A549 (cell line): ENCODE results near the gene SEC31B. TPM values are rescaled to one million over a fixed set of nuclear protein-coding genes. Genes with fewer than 3 reads are reported as not detected.

Experiments
- ATAC-seq, 2 experiments: fragments of 200-7000 bp in 1 of 2; fragments of >200 bp in 1 of 2; cut with Nextera tagmentation in 1 of 2; cut with Tn5 transposase in 1 of 2; 3 replicates each; pipeline versions ENCODE4 v1.8.0 to v1.9.1; 2018 to 2020; ENCODE audit warnings: mild to moderate bottlenecking in 1 of 2, moderate library complexity in 1 of 2
- CTCF ChIA-PET: fragments of 300-600 bp; sonication (Branson Sonifier 250); formaldehyde crosslinking; extraction: SDS; loops from one replicate; lab custom pipeline; 2021; ENCODE audit warnings: antibody characterized with exemption, inconsistent platforms; lab: Yijun Ruan, JAX
- POLR2A ChIA-PET: fragments of 350-600 bp; formaldehyde crosslinking; extraction: SDS; loops from one replicate; lab custom pipeline; 2021; ENCODE audit warnings: antibody characterized with exemption, inconsistent platforms; lab: Yijun Ruan, JAX
- DNase-seq, 2 experiments: peaks; one replicate each; pipeline versions ENCODE4 v3.0.0 to v3.0.0-alpha.2; 2011 to 2016; ENCODE audit warnings: low read depth in 1 of 2, low spot score in 1 of 2
- FAIRE-seq: peaks from 2 replicates; lab custom pipeline; 2011; peaks lifted over from hg19 to GRCh38; lab: Jason Lieb, UNC
- H3K27ac ChIP-seq, 2 experiments: fragments of >200 bp; sonication (Bioruptor Twin); formaldehyde crosslinking; 3 replicates each; pipeline ENCODE4 v1.5.1; 2016 to 2017
- H3K4me1 ChIP-seq: fragments of >200 bp; sonication (Bioruptor Twin); formaldehyde crosslinking; 3 replicates; pipeline ENCODE4 v1.6.1; 2016
- H3K4me2 ChIP-seq: fragments of >200 bp; sonication (Bioruptor Twin); formaldehyde crosslinking; 3 replicates; pipeline ENCODE4 v1.6.1; 2016
- H3K4me3 ChIP-seq: fragments of >200 bp; sonication (Bioruptor Twin); formaldehyde crosslinking; 3 replicates; pipeline ENCODE4 v1.5.1; 2016
- H3K9me3 ChIP-seq: fragments of >200 bp; sonication (Bioruptor Twin); formaldehyde crosslinking; 3 replicates; pipeline ENCODE4 v1.6.1; 2016
- BHLHE40 ChIP-seq: IDR thresholded peaks from 2 replicates; pipeline ENCODE4 v1.6.1; 2012; ENCODE audit warnings: low read depth, low read length, inconsistent platforms
- CBX8 ChIP-seq: fragments of 200-600 bp; sonication (generic); IDR thresholded peaks from 2 replicates; pipeline ENCODE4 v1.6.1; 2016
- CHD2 ChIP-seq: fragments of 150-350 bp; IDR thresholded peaks from 2 replicates; pipeline ENCODE4 v1.6.1; 2014; ENCODE audit warnings: low read length; ENCODE audit not compliant: partially characterized antibody
- CTCF ChIP-seq: fragments of >200 bp; sonication (Bioruptor Twin); formaldehyde crosslinking; IDR thresholded peaks from 3 replicates; pipeline ENCODE4 v1.5.1; 2016
- HDAC2 ChIP-seq: fragments of 200-600 bp; sonication (generic); IDR thresholded peaks from 2 replicates; pipeline ENCODE4 v1.6.1; 2016
- HEYL ChIP-seq: fragments of 250-450 bp; sonication (Bioruptor Pico); IDR thresholded peaks from 2 replicates; pipeline ENCODE4 v1.8.0; 2021; ENCODE audit warnings: mild to moderate bottlenecking, moderate library complexity
- HOXB13 ChIP-seq: fragments of 250-450 bp; sonication (Bioruptor Pico); IDR thresholded peaks from 2 replicates; pipeline ENCODE4 v1.5.0; 2020; ENCODE audit warnings: low read depth, mild to moderate bottlenecking, moderate library complexity
- HOXB5 ChIP-seq: fragments of 250-450 bp; sonication (Bioruptor Pico); IDR thresholded peaks from 2 replicates; pipeline ENCODE4 v1.5.0; 2020; ENCODE audit warnings: mild to moderate bottlenecking, moderate library complexity
- JUN ChIP-seq, 2 experiments: fragments of >200 bp; sonication (Bioruptor Twin); formaldehyde crosslinking; IDR thresholded peaks; 2 replicates in 1 of 2; 3 replicates in 1 of 2; pipeline ENCODE4 v1.6.1; 2016 to 2017
- JUNB ChIP-seq: fragments of >200 bp; sonication (Bioruptor Twin); formaldehyde crosslinking; IDR thresholded peaks from 2 replicates; pipeline ENCODE4 v1.6.1; 2016
- KDM1A ChIP-seq: fragments of 200-600 bp; sonication (generic); IDR thresholded peaks from 2 replicates; pipeline ENCODE4 v1.6.1; 2016; ENCODE audit warnings: low read depth, mild to moderate bottlenecking
- MAFK ChIP-seq: fragments of 450-650 bp; IDR thresholded peaks from 2 replicates; pipeline ENCODE4 v1.6.1; 2014; ENCODE audit not compliant: partially characterized antibody
- MAZ ChIP-seq: fragments of 150-350 bp; IDR thresholded peaks from 2 replicates; pipeline ENCODE4 v1.6.1; 2014; ENCODE audit warnings: antibody characterized with exemption, low read depth, low read length, borderline replicate concordance
- MYC ChIP-seq: IDR thresholded peaks from 2 replicates; pipeline ENCODE4 v1.6.1; 2012; ENCODE audit warnings: mild to moderate bottlenecking, inconsistent platforms, low read length, improper control_type of control experiment, borderline replicate concordance
- NPAS2 ChIP-seq: fragments of 250-450 bp; sonication (Bioruptor Pico); IDR thresholded peaks from 2 replicates; pipeline ENCODE4 v1.8.0; 2022; ENCODE audit warnings: mild to moderate bottlenecking, moderate library complexity, borderline replicate concordance
- NR3C1 ChIP-seq: fragments of >200 bp; sonication (Bioruptor Twin); formaldehyde crosslinking; IDR thresholded peaks from 3 replicates; pipeline ENCODE4 v1.6.1; 2017
- PHF8 ChIP-seq: fragments of 200-600 bp; sonication (generic); IDR thresholded peaks from 2 replicates; pipeline ENCODE4 v1.6.1; 2016; ENCODE audit warnings: low read depth, mild to moderate bottlenecking, antibody characterized with exemption, moderate library complexity, borderline replicate concordance
- RARB ChIP-seq: fragments of 250-450 bp; sonication (Bioruptor Pico); IDR thresholded peaks from 2 replicates; pipeline ENCODE4 v1.8.0; 2021; ENCODE audit warnings: mild to moderate bottlenecking, moderate library complexity
- RCOR1 ChIP-seq: fragments of 150-350 bp; IDR thresholded peaks from 2 replicates; pipeline ENCODE4 v1.6.1; 2014; ENCODE audit warnings: antibody characterized with exemption, low read length, low read depth
- RNF2 ChIP-seq: fragments of 200-600 bp; sonication (generic); IDR thresholded peaks from 2 replicates; pipeline ENCODE4 v1.6.1; 2016; ENCODE audit warnings: low read depth, mild to moderate bottlenecking, antibody characterized with exemption, moderate library complexity, borderline replicate concordance
- USF2 ChIP-seq: fragments of 450-650 bp; IDR thresholded peaks from 2 replicates; pipeline ENCODE4 v1.6.1; 2014; ENCODE audit warnings: antibody characterized with exemption
- WGBS: methylation state at CpG from one replicate; pipeline ENCODE4 v1.1.6; 2017; ENCODE audit errors: missing lambda C conversion rate; 5-methylcytosine and 5-hydroxymethylcytosine counted together
- polyA plus RNA-seq, 4 experiments: library from polyadenylated mRNA; depleted of rRNA in 3 of 4; stranded (reverse); fragments of >200 nt; fragmentation: RNase III in 1 of 4; extraction: RNeasy Plus Mini Kit Qiagen cat#74134 plus additional on column Dnase treatment in 1 of 4; gene quantifications; 2 replicates in 3 of 4; 3 replicates in 1 of 4; pipeline ENCODE4 v1.2.3, GENCODE V29; 2011 to 2017
- TF ChIP-seq, protein P1 (sequence below): fragments of >200 bp; sonication (Bioruptor Twin); formaldehyde crosslinking; IDR thresholded peaks from 3 replicates; pipeline ENCODE4 v1.6.1; 2016

Gene SEC31B
- polyA plus RNA-seq, 2 of the 4 experiments (the other 2 are of a cell fraction): 6.2 to 7.1 TPM

- TF ChIP-seq CTCF (peak; percentile 98), NR3C1 (no peak), HOXB13 (0 out of 2 replicates have a peak, but pooled peaks have one; percentile 53), PHF8 (no peak), USF2 (peak; percentile 48)
Measured at GRCh38 chr10:100562008-100562672, 42.5 kb upstream of the SEC31B start (continued).

- 69% methylated on average over 2 of the region's 2 CpGs for WGBS
- peaks cover 7% of the 10 kb centered on the region; the same call in 2 of the 3 replicates for H3K4me1 ChIP-seq
- ChIA-PET CTCF (interaction anchor here (0.6 to 13.5 kb wide), 24 partner anchors 9 to 454 kb away, joined by 3 to 289 read pairs (median 3); partner anchors contain the start of genes HIF1AN and PAX2), POLR2A (interaction anchor here (0.8 kb wide), 1 partner anchor 11 kb away, joined by 4 read pairs; no protein-coding TSS in a partner anchor)
- no peak overlapping the region for H3K4me2 ChIP-seq
- no peak overlapping the region for H3K27ac ChIP-seq
- no peak for TF ChIP-seq HDAC2
- TF ChIP-seq CBX8: no peak
- no peak for TF ChIP-seq NR3C1
- TF ChIP-seq MAZ: no peak
- no peak for TF ChIP-seq RARB (CRISPR knock-in tag)
- no peak for TF ChIP-seq MYC
- TF ChIP-seq CHD2: no peak
- TF ChIP-seq RCOR1: no peak
- TF ChIP-seq JUN (IDR thresholded peaks at IDR 0.05): no peak
- no peak for TF ChIP-seq KDM1A
- no peak for TF ChIP-seq MAFK
- no peak for TF ChIP-seq NPAS2 (CRISPR knock-in tag)
- TF ChIP-seq CTCF: no peak
- no peak for TF ChIP-seq HEYL
- TF ChIP-seq, protein P1, sequence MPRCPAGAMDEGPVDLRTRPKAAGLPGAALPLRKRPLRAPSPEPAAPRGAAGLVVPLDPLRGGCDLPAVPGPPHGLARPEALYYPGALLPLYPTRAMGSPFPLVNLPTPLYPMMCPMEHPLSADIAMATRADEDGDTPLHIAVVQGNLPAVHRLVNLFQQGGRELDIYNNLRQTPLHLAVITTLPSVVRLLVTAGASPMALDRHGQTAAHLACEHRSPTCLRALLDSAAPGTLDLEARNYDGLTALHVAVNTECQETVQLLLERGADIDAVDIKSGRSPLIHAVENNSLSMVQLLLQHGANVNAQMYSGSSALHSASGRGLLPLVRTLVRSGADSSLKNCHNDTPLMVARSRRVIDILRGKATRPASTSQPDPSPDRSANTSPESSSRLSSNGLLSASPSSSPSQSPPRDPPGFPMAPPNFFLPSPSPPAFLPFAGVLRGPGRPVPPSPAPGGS: no peak
- no peak for TF ChIP-seq JUNB
- no peak for TF ChIP-seq BHLHE40
- TF ChIP-seq RNF2: no peak
- TF ChIP-seq HOXB5 (CRISPR knock-in tag): no peak
- DNase-seq: no peak
- H3K4me3 ChIP-seq: no peak overlapping the region
- ATAC-seq: no peak
- no peaks in the 10 kb centered on the region for H3K9me3 ChIP-seq
- no peak for FAIRE-seq
Measured at GRCh38 chr10:100561005-100561404, 41.3 kb upstream of the SEC31B start.
